Measurements from ENCODE around the gene STX17.

STX17 gene

GRCh38 chr9:99911600-99911999 lies 5.1 kb downstream of the STX17 start:
- DNase-seq, result no peak

DNA sequence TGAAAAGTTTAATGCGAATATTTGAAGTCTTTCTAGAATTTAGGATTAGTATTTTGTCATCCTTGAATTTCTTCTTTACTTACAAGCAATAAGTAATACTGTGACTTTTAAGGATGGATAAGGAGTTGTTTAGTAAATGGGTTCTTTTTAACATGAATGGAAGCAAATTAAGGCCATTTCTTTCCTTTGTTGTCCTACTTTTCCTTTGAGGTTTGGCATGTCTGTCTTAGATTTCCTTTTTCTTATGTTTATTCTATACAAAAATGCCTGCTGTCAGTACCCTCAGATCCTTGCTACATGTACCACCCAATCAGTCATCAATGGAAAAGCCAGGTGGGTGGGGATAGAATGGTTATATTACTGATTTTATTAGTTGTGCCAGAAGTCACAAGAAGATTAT lies 10.2 kb downstream of the STX17 start:
- DNase-seq, result no peak

DNA sequence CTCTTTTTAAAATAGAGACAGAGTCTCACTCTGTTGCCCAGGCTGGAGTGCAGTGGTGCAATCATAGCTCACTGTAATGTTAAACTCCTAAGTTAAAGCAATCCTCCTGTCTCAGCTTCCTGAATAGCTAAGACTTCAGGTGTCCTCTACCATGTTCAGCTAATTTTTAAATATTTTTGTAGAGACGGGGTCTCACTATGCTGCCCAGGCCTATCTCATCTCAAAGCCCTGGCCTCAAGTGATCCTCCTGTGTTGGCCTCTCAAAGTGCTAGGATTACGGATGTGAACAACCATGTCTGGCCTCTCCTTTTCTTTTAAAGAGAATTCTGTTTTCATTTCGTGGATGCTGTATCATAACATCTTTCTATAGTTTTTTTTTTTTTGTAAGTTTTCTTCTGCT lies 11.7 kb downstream of the STX17 start:
- DNase-seq, result no peak

GRCh38 chr9:99919930-99920329 lies 13.5 kb downstream of the STX17 start:
- DNase-seq, result no peak

- DNase-seq, result no peak
These were observed 15.6 kb downstream of the STX17 start for GRCh38 chr9:99921875-99922710.

- no peak for DNase-seq
These were observed 16.2 kb downstream of the STX17 start for GRCh38 chr9:99922711-99923030.

DNA sequence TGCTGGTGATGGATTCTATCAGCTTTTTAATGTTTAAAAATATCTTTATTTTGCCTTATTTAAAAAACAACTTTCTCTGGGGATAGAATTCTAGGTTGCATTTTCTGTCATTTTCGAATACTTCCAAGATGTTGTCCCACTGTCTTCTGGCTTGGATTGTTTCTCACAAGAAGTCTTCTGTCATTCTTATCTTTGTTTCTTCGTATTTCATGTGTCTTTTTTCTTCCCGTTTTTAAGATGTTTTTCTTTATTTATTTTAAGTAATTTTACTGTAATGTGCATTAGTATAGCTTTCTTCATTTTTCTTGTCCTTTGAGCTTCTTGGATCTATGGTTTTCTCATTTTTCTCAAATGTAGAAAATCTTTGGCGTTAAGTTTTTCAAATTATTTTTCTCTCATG lies 19.1 kb downstream of the STX17 start:
- DNase-seq, result no peak

DNA sequence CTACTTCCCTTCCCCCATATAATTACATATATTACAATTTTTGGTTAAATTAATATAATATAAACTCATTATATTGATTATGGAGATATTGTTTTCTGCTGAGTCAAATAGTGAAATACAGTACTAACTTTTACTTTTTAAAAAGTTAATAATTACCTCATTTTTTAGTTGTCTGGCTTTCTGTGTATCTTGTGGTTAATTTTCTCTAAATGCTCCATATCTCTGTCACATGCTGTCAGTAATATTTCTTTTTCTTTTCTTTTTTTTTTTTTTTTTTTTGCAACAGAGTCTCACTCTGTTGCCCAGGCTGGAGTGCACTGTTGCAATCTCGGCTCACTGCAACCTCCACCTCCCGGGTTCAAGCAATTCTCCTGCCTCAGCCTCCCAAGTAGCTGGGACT lies 23.2 kb downstream of the STX17 start:
- no peak for DNase-seq

DNA sequence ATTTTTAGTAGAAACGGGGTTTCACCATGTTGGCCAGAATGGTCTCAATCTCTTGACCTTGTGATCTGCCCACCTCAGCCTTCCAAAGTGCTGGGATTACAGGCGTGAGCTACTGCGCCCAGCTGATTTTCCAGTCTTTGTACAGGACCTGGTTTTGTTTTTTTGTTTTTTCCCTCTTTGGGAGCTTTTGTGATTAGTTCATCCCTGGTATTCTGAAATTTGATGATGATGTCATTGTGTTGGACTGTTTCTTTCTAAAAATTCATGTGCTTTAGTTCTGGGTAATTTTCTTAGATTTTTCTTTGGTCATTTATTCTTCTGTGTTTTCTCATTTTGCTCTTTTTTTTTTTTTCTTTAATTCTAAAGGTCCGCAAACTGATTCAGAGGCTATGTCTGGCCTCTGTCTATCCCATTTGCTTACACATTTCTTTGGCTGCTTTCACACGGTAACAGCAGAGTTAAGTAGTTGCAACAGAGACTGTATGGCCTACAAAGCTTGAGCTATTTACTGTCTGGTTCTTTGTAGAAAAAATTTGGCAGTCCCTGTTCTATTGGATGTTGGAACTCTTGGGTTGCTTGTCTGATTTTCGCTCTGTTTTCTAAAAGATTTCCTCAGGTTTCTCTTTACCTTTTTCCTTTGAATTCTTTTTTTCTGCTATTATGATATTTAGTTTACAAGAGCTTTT lies 24.8 kb downstream of the STX17 start:
- no peak for DNase-seq

DNA sequence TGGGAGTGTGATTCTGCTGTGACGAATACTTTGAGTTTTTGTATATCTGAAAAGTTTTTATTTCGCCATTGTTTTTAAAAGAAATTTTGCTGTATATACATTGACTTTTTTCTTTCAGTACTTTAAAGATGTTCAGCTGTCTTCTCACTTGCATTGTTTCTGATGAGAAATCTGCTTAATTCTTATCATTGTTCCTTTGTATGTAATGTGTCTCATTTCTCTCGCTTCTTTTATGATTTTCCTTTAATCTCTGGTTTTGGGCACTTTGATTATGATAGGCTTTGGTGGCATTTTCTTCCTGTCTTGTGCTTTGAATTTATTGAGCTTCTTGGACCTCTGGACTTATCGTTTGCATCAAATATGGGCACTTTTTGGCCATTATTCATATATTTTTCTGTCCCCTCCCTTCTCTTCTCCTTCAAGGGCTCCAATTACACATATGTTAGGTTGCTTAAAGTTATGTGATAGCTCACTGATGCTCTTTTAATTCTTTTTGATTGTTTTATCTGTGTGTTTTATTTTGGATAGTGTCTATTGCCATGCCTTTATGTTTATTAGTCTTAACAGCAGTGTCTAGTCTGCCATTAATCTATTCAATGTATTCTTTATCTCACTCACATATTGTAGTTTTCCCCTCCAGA lies 30.6 kb downstream of the STX17 start:
- DNase-seq, result no peak

- no peak for DNase-seq
These were observed 40.9 kb downstream of the STX17 start for GRCh38 chr9:99947395-99947794.

- DNase-seq, result no peak
These were observed 42.0 kb downstream of the STX17 start for GRCh38 chr9:99948482-99948881.

GRCh38 chr9:99948896-99949295 lies 42.4 kb downstream of the STX17 start:
- DNase-seq, result no peak

DNA sequence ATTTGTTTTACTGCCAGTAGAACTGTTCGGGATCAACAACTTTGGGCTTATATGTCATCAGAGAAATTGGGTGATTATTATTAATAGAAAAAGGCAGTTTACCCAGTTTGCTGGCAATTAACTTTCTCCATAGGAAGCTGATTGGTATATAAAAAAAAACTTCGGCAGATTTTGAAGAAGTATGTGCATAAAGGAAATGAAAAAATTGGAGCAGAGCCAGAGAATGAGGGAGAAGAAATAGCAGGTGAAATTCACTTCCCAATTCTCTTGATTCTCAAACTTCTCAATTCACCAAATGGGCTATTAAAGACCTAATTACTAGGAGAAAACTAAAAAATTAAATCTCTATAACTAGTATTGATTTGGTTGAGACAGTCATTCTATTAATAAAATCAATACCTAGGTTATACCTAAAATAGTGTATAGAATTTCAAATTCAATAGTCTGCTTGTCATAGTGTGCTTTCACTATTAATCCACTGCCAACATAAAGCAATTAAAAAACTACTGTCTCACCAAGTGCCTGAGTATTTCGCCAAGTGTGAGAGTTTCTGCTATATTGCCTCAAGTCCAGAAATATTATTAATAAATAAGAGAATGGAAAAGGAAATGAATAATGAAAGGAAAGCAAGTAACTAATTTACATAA lies 47.5 kb downstream of the STX17 start:
- no peak for DNase-seq

- no peak for DNase-seq
These were observed 48.4 kb downstream of the STX17 start for GRCh38 chr9:99954819-99955218.

DNA sequence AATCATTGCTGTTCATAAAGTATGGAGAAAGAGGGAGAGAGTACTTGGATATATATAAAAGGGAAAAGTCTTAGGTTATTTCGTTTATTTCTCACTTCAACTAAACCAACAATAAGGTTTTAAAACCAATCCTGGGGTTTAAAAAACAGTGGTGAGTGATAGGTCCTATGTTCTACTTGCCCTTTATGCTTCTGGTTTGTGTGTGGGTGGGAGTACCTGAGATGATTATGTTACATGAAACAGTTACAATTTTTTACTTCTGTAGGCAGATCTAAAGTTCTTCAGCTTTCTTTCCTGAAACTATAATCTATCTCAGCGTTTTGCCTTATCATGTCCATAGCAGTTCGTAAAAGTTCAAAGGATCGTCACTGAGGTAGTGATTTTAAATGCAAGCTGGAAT lies 49.2 kb downstream of the STX17 start:
- DNase-seq, result no peak

DNA sequence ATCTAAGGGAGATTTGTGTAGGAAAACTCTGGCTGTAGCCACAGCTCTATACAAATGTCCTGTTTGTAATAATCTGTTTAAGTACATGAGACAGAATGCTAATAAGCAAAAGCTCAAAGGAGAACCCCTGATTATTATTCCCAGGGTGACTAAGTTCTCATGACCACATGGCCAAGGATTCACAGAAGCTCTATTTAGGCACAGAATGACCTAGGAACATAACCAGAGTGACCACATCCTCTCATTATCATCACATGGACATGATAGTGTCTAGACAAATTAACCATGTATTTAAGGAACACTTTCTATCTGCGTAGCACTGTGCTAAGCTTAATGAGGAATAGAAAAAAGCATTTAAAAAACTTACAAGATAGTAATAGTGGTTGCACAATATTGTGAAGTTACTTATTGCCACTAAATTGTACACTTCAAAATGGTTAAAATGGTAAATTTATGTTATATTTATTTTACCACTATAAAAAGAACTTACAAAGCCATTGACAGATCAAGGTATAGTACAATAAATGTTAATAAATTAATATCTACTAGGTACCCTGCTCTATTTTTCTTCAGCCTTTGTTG lies 56.3 kb downstream of the STX17 start:
- DNase-seq, result no peak

GRCh38 chr9:99964336-99964735 lies 57.9 kb downstream of the STX17 start:
- no peak for DNase-seq

DNA sequence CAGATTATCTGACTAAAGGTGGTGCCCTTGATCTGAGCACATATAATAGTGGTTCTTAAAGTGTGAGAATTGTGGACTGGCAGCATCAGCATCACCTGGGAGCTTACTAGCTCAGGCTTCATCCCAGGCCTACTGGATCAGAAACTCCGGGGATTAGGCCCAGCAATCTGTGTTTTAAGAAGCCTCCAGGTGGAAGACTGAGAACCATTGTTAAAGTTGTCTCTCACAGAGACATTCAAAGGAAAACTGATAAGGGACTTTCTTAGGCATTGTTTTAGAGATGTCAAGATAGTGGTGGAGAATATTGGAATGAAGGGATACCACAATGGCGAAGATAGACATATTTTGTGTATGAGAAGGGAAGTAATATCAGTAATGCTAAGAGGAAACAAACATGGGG lies 59.5 kb downstream of the STX17 start:
- no peak for DNase-seq

DNA sequence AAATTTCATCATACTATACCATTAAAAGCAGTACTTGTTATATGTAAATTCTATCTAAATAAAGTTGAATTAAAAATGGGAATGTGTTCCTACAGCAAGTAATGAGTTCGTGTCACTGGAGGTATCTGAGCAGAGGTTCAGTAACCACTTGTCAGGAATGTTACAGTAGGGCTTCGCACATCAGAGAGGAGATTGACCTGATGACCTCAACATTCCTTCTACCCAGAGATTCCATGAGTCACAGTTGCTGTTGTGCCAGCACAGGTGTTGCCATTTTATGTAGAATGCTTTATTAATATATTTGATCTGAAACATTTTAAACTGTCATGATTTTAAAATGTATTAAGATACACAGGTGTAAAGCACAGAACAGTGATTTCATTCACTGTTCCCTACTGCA lies 60.3 kb downstream of the STX17 start:
- DNase-seq, result no peak

DNA sequence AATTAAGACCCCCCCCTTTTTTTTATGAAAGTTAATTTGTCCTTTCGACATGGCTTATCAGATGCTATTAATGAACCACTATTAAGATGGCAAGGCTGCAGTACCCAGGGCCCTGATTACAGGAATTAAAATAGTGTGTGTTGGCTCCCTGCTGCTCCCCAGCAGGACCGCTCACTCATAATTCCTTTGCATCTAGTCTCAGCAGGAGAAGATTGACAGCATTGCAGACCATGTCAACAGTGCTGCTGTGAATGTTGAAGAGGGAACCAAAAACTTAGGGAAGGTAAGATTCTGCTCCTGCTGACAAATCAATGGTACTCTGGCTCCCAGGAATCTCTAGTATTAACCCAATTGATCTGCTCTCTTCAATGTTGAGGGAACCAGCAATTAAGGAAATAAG lies 61.0 kb downstream of the STX17 start:
- DNase-seq, result no peak

DNA sequence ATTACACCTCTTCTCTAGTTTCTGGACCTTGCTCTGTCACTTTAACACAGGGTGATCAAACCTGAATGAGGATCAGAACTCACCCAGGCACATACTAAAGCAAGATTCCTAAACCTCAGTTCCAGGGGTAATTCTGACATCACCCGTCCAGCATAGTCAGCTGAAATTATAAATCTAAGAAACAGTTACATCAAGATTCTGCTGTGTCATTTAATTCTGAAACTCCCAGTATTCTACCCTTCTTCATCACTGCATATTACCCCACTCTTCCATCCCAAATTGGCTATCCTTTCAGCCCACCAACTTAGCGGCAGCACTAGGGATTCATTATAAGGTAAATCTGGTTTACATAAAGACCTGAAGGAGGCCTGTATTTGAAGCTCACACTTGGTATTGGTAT lies 64.0 kb downstream of the STX17 start:
- DNase-seq, result no peak

GRCh38 chr9:99971410-99971809 lies 65.0 kb downstream of the STX17 start:
- no peak for DNase-seq
